Gastrocnemius medialis (tissue), 4 donors: Measurements from ENCODE around the gene INCA1. TPM values are rescaled to one million over a fixed set of nuclear protein-coding genes. Genes with fewer than 3 reads are reported as not detected.

Source experiments
- ATAC-seq, 2 donors: fragments of 150-250 bp; one replicate each; pipeline ENCODE4 v1.9.1; 2016
- DNase-seq, 2 donors: peaks; one replicate each; pipeline ENCODE4 v3.0.0-alpha.2; 2019
- H3K27ac ChIP-seq, 4 donors: fragments of 200-600 bp; sonication (generic); 1 replicate in 1 of 4; 2 replicates in 3 of 4; pipeline ENCODE4 v1.5.1; 2016 to 2018; ENCODE audit warnings: mild to moderate bottlenecking in 2 of 4, moderate library complexity in 1 of 4
- H3K27me3 ChIP-seq, 3 donors: fragments of 200-600 bp; sonication (generic) in 2 of 3; 1 replicate in 1 of 3; 2 replicates in 2 of 3; pipeline versions ENCODE4 v1.5.1 to v1.6.0; 2016 to 2019; ENCODE audit warnings: mild to moderate bottlenecking in 1 of 3, moderate library complexity in 1 of 3
- H3K36me3 ChIP-seq, 2 donors: fragments of 200-600 bp; sonication (generic) in 1 of 2; one replicate each; pipeline ENCODE4 v1.5.1; 2017 to 2018
- H3K4me1 ChIP-seq, 2 donors: fragments of 200-600 bp; sonication (generic) in 1 of 2; one replicate each; pipeline ENCODE4 v1.5.1; 2016 to 2017; ENCODE audit warnings: mild to moderate bottlenecking in 2 of 2
- H3K4me3 ChIP-seq, 4 donors: fragments of 200-600 bp; sonication (generic) in 3 of 4; 1 replicate in 1 of 4; 2 replicates in 3 of 4; pipeline ENCODE4 v1.5.1; 2016 to 2019; ENCODE audit warnings: mild to moderate bottlenecking in 2 of 4
- H3K9me3 ChIP-seq, 3 donors: fragments of 200-600 bp; sonication (generic) in 2 of 3; 1 replicate in 1 of 3; 2 replicates in 2 of 3; pipeline ENCODE4 v1.5.1; 2016 to 2019
- POLR2A ChIP-seq, 2 donors: fragments of 450-650 bp; IDR thresholded peaks; one replicate each; pipeline ENCODE4 v1.6.1; 2017; ENCODE audit warnings: antibody characterized with exemption in 2 of 2, mild to moderate bottlenecking in 2 of 2, moderate library complexity in 2 of 2
- in situ Hi-C, 4 donors: fragments of 200-750 bp; cut with MboI; loops; one replicate each; pipeline versions ENCODE4 v1.15.0 to v1.8.0; 2017; ENCODE audit warnings: low sequenced_read_pairs in 4 of 4
- intact Hi-C: fragments of 100-400 bp; cut with DNase I; formaldehyde crosslinking; loops from one replicate; pipeline ENCODE4 v1.15.1; 2023; ENCODE audit warnings: low total_unique reads
- total RNA-seq, 4 donors: library from RNA; depleted of rRNA; stranded (reverse); fragments of >200 nt; gene quantifications; one replicate each; pipeline versions ENCODE4 v1.1.0 to v1.2.3, GENCODE V29; 2016
- TF ChIP-seq, protein P1 (sequence below), 5 experiments: fragments of 450-650 bp in 3 of 5; fragments of 200-600 bp in 2 of 5; sonication (generic) in 2 of 5; IDR thresholded peaks in 4 of 5; conservative IDR thresholded peaks in 1 of 5; 1 replicate in 4 of 5; 2 replicates in 1 of 5; pipeline ENCODE4 v1.5.1; 2016 to 2019; ENCODE audit warnings: antibody characterized with exemption in 5 of 5, mild to moderate bottlenecking in 3 of 5, moderate library complexity in 3 of 5

The INCA1 gene
- total RNA-seq, 4 donors from 2014 or later, result 1.9 to 5.7 (median 4.3) TPM

- intact Hi-C loops (no loop called here), in situ Hi-C loops (no loop called here)
- peaks cover 48 to 54% of the 10 kb centered on the region in 2 donors for H3K4me1 ChIP-seq
- no peak for TF ChIP-seq POLR2A (IDR thresholded peaks at IDR 0.05)
- TF ChIP-seq, protein P1, sequence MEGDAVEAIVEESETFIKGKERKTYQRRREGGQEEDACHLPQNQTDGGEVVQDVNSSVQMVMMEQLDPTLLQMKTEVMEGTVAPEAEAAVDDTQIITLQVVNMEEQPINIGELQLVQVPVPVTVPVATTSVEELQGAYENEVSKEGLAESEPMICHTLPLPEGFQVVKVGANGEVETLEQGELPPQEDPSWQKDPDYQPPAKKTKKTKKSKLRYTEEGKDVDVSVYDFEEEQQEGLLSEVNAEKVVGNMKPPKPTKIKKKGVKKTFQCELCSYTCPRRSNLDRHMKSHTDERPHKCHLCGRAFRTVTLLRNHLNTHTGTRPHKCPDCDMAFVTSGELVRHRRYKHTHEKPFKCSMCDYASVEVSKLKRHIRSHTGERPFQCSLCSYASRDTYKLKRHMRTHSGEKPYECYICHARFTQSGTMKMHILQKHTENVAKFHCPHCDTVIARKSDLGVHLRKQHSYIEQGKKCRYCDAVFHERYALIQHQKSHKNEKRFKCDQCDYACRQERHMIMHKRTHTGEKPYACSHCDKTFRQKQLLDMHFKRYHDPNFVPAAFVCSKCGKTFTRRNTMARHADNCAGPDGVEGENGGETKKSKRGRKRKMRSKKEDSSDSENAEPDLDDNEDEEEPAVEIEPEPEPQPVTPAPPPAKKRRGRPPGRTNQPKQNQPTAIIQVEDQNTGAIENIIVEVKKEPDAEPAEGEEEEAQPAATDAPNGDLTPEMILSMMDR (IDR thresholded peaks at IDR 0.05 in 4 of 5, conservative IDR thresholded peaks at IDR 0.05 in 1 of 5), result no peak
- peak overlapping the region in 2 of 4 donors; percentile 70 to 80 for H3K4me3 ChIP-seq
- DNase-seq (peak in 1 of 2 donors; percentile 21), ATAC-seq (no peak)
- H3K9me3 ChIP-seq, result no peaks in the 10 kb centered on the region
- H3K27ac ChIP-seq, result peak overlapping the region; percentile 88 to 94 (median 92)
- peaks cover 0 to 36% of the 10 kb centered on the region in 2 donors for H3K36me3 ChIP-seq
- no peaks in the 10 kb centered on the region for H3K27me3 ChIP-seq
These were observed 28.2 kb downstream of the INCA1 start for GRCh38 chr17:4969047-4969550.

DNA sequence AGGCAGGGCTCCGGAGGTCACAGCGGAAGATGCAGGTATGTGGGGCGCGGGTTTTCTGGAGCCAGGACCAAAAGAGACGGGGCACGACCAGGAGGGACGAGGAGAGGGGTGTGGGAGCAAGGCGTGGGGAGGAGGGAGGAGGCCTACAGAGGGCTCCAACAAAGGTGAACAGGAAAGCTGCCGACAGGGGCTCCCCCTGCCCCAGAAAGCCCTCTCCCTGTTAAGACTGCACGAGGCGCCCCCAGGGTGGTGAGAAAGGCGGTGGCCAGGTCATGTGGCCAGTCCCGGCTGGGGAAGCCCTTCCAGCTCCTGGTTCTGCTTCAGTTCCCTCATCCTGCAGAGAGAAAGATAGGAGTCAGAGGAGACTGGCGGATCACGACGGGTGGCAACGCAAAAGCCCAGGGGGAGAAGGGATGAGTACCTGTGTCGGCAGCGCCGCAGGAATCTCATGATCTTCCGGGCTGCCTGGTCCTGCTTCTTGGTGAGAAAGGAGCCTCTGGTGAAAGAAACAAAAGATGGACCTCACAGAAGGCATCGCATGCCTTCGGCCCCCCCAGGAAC lies 28.8 kb downstream of the INCA1 start:
- in situ Hi-C loops, result no loop called here

DNA sequence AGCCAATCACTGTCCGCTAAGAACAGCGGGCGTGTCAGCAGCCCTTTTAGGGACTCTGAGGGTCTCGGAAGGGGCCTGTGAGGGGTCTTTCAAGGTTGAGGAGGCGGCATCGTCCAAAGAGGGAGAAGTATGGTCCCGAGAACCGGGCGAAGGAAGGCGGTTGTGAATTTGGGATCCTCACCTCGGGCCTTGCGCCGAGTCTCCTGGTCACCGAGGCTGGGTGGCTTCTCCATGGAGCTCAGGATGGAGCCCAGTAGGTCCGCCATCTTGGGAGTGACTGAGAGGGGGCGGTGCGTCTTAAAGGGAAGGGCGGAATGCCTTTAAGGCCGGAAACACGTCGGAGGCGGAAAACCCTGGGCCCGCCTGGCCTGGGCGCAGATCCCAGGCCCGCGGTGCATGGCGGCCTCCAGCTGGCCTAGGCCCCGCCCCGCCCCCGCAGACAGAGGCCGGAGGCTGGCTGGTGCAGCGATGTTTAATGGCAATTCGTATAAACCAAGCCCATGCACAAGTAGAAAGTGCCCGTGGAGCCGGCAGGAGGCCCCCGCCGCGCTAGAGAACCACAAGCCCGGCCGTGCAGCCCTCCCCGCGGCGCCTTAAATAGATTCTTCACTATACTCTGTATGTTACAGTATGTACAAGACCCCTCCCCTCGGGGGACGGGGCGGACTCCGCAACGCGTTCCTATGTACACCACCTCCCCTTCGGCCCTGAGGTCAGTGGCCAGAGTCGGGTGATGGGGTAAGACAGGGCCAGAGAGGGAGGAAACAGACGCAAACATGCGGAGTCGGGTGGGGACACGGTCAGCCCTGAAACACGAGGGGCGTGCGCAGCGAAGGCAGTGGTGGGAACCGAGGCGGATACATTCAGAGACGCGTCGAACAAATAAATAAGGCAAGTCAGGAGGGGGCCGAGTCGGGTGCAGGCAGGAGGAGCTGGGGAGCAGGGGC lies 29.5 kb downstream of the INCA1 start, which contains the start of gene SPAG7:
TSS of gene SPAG7 (minus strand) at position 279 of the 947 bp plus-strand sequence. CDS start at position 266, 13 bp downstream.
- peak within 1 kb of the TSS; percentile 88 to 95 (median 94) for H3K27ac ChIP-seq
- no peaks in the 10 kb centered on the region for H3K27me3 ChIP-seq
- H3K4me3 ChIP-seq, result peak within 1 kb of the TSS; percentile 70 to 87 (median 75)
- intact Hi-C loops, result loop anchor here (1.0 to 2.0 kb wide), 3 partner anchors 19 to 27 kb away; partner anchors contain the start of genes CAMTA2, RNF167 and SLC25A11
- peak; percentile 90 to 93 for DNase-seq
- no peaks in the 10 kb centered on the region for H3K9me3 ChIP-seq
- ATAC-seq, result peak; percentile 74 to 78
- in situ Hi-C loops, result no loop called here
- H3K4me1 ChIP-seq, result peaks cover 36 to 42% of the 10 kb centered on the region in 2 donors
- TF ChIP-seq, protein P1 (IDR thresholded peaks at IDR 0.05 in 4 of 5, conservative IDR thresholded peaks at IDR 0.05 in 1 of 5), result no peak
- TF ChIP-seq POLR2A (IDR thresholded peaks at IDR 0.05), result peak; percentile 59 to 70
- H3K36me3 ChIP-seq, result peaks cover 0 to 30% of the 10 kb centered on the region in 2 donors

More for the DNA sequence above, 28.8 kb downstream of the INCA1 start:
- TF ChIP-seq, protein P1 (IDR thresholded peaks at IDR 0.05 in 4 of 5, conservative IDR thresholded peaks at IDR 0.05 in 1 of 5), result no peak
- DNase-seq (peak in 1 of 2 donors; percentile 34), ATAC-seq (no peak)
- no peaks in the 10 kb centered on the region for H3K9me3 ChIP-seq
- H3K4me1 ChIP-seq, result peaks cover 43 to 50% of the 10 kb centered on the region in 2 donors
- peak overlapping the region; percentile 68 to 87 (median 75) for H3K4me3 ChIP-seq
- intact Hi-C loops, result no loop called here
- peak overlapping the region; percentile 88 to 94 (median 92) for H3K27ac ChIP-seq
- H3K36me3 ChIP-seq, result peaks cover 0 to 36% of the 10 kb centered on the region in 2 donors
- no peaks in the 10 kb centered on the region for H3K27me3 ChIP-seq

DNA sequence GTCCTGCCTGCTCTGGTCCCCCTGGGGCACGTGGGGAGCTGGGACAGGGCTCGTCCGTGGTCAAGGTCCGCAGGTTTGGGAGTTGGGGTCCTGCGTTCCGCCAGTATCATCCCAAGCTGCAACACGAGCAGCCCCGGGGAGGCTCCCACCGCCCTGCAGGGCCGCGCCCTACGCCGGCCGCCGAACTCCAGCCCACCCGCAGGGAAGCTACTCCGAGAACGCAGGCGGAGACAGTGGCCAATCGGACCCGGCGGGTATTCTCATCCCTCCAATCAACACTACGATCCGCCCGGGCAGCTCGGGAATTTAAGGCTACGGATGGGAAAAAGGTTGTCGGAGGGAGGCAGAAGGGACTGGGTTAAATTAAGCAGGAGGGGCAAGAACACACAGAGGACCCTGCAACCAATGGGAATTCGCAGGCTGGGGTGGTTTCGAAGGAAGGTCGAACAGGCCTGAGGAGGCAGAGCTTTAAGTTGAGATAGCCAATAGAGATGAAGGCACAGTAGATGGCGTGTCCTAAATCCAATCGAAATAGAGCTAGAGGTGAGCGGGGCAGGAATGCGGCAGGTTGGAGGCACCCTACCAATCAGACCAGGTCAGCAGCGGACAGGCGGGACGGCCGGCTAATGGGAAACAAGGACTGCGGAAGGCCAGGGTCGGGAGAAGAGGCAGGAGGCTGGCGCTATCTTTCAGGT lies 30.3 kb downstream of the INCA1 start:
- Histone ChIP-seq H3K9me3 (no peaks in the 10 kb centered on the region), H3K4me3 (peak overlapping the region; percentile 70 to 87 (median 75)), H3K4me1 (peaks cover 27 to 34% of the 10 kb centered on the region in 2 donors), H3K36me3 (peaks cover 0 to 22% of the 10 kb centered on the region in 2 donors), H3K27ac (peak overlapping the region; percentile 88 to 95 (median 94)), H3K27me3 (no peaks in the 10 kb centered on the region)
- ATAC-seq (peak; percentile 85 to 90), DNase-seq (peak; percentile 100)
- TF ChIP-seq, protein P1 (IDR thresholded peaks at IDR 0.05 in 4 of 5, conservative IDR thresholded peaks at IDR 0.05 in 1 of 5), result peak in 1 of 5 experiments; percentile 3
- peak; percentile 47 to 68 for TF ChIP-seq POLR2A (IDR thresholded peaks at IDR 0.05)
- intact Hi-C loops (loop anchor here (1.0 to 2.0 kb wide), 3 partner anchors 18 to 26 kb away; partner anchors contain the start of genes CAMTA2, RNF167 and SLC25A11), in situ Hi-C loops (no loop called here)
